Esophagus squamous epithelium (tissue), 5 donors: Measurements from ENCODE around the gene DAP. TPM values are rescaled to one million over a fixed set of nuclear protein-coding genes. Genes with fewer than 3 reads are reported as not detected.

Experiments used
- DNase-seq: peaks from one replicate; lab custom pipeline; 2025; lab: John Stamatoyannopoulos, UW
- H3K27ac ChIP-seq, 4 donors: fragments of 200-600 bp; sonication (generic); one replicate each; pipeline ENCODE4 v1.5.1; 2016 to 2019; ENCODE audit warnings: mild to moderate bottlenecking in 1 of 4
- H3K27me3 ChIP-seq, 4 donors: fragments of 200-600 bp; sonication (generic); 1 replicate in 3 of 4; 2 replicates in 1 of 4; pipeline versions ENCODE4 v1.5.1 to v1.6.0; 2017 to 2021; ENCODE audit warnings: antibody characterized with exemption in 1 of 4
- H3K36me3 ChIP-seq, 3 donors: fragments of 200-600 bp; sonication (generic); one replicate each; pipeline ENCODE4 v1.5.1; 2016 to 2019
- H3K4me1 ChIP-seq, 3 donors: fragments of 200-600 bp; sonication (generic); one replicate each; pipeline ENCODE4 v1.5.1; 2017 to 2019
- H3K4me3 ChIP-seq, 4 donors: fragments of 200-600 bp; sonication (generic); 1 replicate in 3 of 4; 2 replicates in 1 of 4; pipeline ENCODE4 v1.5.1; 2016 to 2019; ENCODE audit warnings: mild to moderate bottlenecking in 2 of 4, moderate library complexity in 1 of 4
- H3K9me3 ChIP-seq, 3 donors: fragments of 200-600 bp; sonication (generic); one replicate each; pipeline ENCODE4 v1.5.1; 2016 to 2019
- POLR2A ChIP-seq, 4 donors: fragments of 450-650 bp; IDR thresholded peaks; one replicate each; pipeline ENCODE4 v1.6.1; 2017; ENCODE audit warnings: antibody characterized with exemption in 4 of 4, mild to moderate bottlenecking in 4 of 4, moderate library complexity in 3 of 4
- WGBS, 2 donors: methylation state at CpG; one replicate each; pipeline ENCODE4 v1.1.5; 2018; 5-methylcytosine and 5-hydroxymethylcytosine counted together
- intact Hi-C: fragments of 100-400 bp; cut with DNase I; formaldehyde crosslinking; loops from one replicate; pipeline ENCODE4 v1.15.0; 2022
- total RNA-seq, 4 donors: library from RNA; depleted of rRNA; stranded (reverse); fragments of >200 nt; gene quantifications; one replicate each; pipeline ENCODE4 v1.1.0, GENCODE V29; 2016
- TF ChIP-seq, protein P1 (sequence below), 6 experiments: fragments of 450-650 bp in 4 of 6; fragments of 200-600 bp in 2 of 6; sonication (generic) in 2 of 6; IDR thresholded peaks; one replicate each; pipeline ENCODE4 v1.5.1; 2016 to 2019; ENCODE audit warnings: antibody characterized with exemption in 6 of 6, mild to moderate bottlenecking in 4 of 6, moderate library complexity in 4 of 6
- donor health status: DM: yes; HTN: yes; CAD: no.

The DAP gene
- total RNA-seq, 4 donors from 2014 or later: 15.7 to 35.5 (median 29.5) TPM

DNA sequence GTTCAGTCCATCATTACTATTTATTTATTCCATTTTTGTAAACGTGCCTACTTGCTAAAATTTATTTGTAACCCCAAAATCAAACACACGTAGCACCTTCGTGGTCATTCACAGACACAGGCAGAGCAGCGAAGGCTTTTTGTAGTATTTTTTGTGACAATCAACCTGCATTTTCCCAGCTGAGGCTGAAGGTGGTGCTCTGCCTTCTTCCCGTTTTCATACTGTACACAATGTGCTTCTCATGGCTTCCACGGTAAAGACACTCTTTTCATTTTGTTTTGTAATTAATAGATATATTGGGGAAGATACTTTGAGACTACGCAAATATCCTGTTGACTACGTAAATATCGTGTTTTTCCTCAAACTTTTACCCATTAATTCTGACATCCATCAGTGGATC, 19.4 kb downstream of the DAP start:
- no peak overlapping the region for H3K27ac ChIP-seq
- no peak overlapping the region for H3K4me3 ChIP-seq
- peaks cover 0 to 71% (median 0%) of the 10 kb centered on the region in 3 donors for H3K36me3 ChIP-seq
- WGBS, 2 donors: 85 to 91% methylated on average over 9 of the region's 9 CpGs
- peaks cover 5 to 35% (median 9%) of the 10 kb centered on the region in 3 donors for H3K4me1 ChIP-seq
- intact Hi-C loops: no loop called here
- TF ChIP-seq, protein P1, sequence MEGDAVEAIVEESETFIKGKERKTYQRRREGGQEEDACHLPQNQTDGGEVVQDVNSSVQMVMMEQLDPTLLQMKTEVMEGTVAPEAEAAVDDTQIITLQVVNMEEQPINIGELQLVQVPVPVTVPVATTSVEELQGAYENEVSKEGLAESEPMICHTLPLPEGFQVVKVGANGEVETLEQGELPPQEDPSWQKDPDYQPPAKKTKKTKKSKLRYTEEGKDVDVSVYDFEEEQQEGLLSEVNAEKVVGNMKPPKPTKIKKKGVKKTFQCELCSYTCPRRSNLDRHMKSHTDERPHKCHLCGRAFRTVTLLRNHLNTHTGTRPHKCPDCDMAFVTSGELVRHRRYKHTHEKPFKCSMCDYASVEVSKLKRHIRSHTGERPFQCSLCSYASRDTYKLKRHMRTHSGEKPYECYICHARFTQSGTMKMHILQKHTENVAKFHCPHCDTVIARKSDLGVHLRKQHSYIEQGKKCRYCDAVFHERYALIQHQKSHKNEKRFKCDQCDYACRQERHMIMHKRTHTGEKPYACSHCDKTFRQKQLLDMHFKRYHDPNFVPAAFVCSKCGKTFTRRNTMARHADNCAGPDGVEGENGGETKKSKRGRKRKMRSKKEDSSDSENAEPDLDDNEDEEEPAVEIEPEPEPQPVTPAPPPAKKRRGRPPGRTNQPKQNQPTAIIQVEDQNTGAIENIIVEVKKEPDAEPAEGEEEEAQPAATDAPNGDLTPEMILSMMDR (IDR thresholded peaks at IDR 0.05): no peak
- no peak for TF ChIP-seq POLR2A (IDR thresholded peaks at IDR 0.05)
- H3K27me3 ChIP-seq: no peaks in the 10 kb centered on the region
- peaks cover 0 to 4% (median 0%) of the 10 kb centered on the region in 3 donors for H3K9me3 ChIP-seq
- no peak for DNase-seq

DNA sequence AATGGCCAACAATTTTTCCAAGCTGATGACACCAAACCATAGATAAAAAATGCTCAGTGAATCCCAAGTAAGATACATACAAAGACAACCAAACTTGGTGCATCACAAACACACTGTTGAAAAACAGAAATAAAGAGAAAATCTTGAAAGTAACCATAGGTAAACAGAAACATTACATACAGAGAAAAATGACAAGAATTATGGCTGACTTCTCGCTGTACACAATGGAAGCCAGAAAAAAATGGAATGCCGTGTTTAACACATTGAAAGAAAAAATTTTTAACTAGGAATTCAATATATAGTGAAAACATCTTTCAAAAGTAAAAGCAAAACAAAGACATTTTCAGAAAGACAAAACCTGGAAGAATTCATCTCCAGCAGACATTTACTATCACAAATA, 20.6 kb downstream of the DAP start:
- Histone ChIP-seq H3K9me3 (peaks cover 0 to 4% (median 0%) of the 10 kb centered on the region in 3 donors), H3K36me3 (peaks cover 0 to 61% (median 0%) of the 10 kb centered on the region in 3 donors), H3K27me3 (no peaks in the 10 kb centered on the region), H3K27ac (no peak overlapping the region), H3K4me3 (no peak overlapping the region), H3K4me1 (peaks cover 5 to 28% (median 9%) of the 10 kb centered on the region in 3 donors)
- intact Hi-C loops: no loop called here
- DNase-seq: no peak
- TF ChIP-seq POLR2A (IDR thresholded peaks at IDR 0.05): no peak
- TF ChIP-seq, protein P1 (IDR thresholded peaks at IDR 0.05): no peak
- WGBS, 2 donors: 66 to 98% methylated on average over 2 of the region's 2 CpGs

DNA sequence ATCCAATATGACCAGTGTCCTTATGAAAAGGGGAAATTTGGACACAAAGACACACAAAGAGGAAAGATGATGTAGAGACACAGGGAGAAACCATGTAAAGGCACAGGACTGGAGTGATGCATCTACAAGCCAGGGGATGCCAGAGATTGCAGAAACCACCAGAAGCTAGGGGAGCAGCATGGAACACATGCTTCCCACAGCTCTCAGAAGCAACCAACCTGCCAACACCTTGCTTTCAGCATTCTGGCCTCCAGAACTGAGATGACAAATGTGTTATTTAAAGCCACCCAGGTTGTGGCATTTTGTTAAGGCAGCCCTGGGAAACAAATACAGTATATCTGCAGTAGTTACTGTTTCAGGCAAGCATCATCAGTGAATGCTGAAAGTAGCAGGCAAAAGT, 23.2 kb downstream of the DAP start:
- Histone ChIP-seq H3K36me3 (peaks cover 0 to 41% (median 0%) of the 10 kb centered on the region in 3 donors), H3K9me3 (peaks cover 0 to 4% (median 0%) of the 10 kb centered on the region in 3 donors), H3K27me3 (no peaks in the 10 kb centered on the region), H3K27ac (no peak overlapping the region), H3K4me1 (peaks cover 0 to 16% (median 6%) of the 10 kb centered on the region in 3 donors), H3K4me3 (no peak overlapping the region)
- DNase-seq: no peak
- no peak for TF ChIP-seq POLR2A (IDR thresholded peaks at IDR 0.05)
- TF ChIP-seq, protein P1 (IDR thresholded peaks at IDR 0.05): no peak
- intact Hi-C loops: no loop called here

DNA sequence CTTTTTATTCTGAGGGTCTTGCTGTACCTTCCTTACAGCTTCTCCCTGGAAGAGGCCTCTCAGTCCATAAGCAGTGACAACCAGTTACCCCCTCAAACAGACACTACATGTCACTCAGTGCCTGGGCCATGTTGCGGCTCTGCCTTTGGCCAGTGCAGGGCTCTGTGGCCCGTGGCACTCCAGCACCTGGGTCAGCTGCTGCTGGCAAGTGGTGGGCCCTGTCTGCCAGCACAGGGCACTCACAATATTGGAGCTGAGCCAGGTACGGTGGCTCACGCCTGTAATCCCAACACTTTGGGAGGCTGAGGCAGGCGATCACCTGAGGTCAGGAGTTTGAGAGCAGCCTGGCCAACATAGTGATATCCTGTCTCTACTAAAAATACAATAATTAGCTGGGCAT, 24.2 kb downstream of the DAP start:
- Histone ChIP-seq H3K36me3 (peaks cover 0 to 42% (median 0%) of the 10 kb centered on the region in 3 donors), H3K27me3 (no peaks in the 10 kb centered on the region), H3K4me3 (no peak overlapping the region), H3K27ac (no peak overlapping the region), H3K9me3 (peaks cover 0 to 4% (median 0%) of the 10 kb centered on the region in 3 donors), H3K4me1 (peaks cover 0 to 16% (median 6%) of the 10 kb centered on the region in 3 donors)
- WGBS, 2 donors: 85% methylated on average over 4 of the region's 5 CpGs; no CpG with 5 or more reads in 1 of the 2 donors
- TF ChIP-seq POLR2A (IDR thresholded peaks at IDR 0.05): no peak
- TF ChIP-seq, protein P1 (IDR thresholded peaks at IDR 0.05): no peak
- DNase-seq: no peak
- intact Hi-C loops: no loop called here

DNA sequence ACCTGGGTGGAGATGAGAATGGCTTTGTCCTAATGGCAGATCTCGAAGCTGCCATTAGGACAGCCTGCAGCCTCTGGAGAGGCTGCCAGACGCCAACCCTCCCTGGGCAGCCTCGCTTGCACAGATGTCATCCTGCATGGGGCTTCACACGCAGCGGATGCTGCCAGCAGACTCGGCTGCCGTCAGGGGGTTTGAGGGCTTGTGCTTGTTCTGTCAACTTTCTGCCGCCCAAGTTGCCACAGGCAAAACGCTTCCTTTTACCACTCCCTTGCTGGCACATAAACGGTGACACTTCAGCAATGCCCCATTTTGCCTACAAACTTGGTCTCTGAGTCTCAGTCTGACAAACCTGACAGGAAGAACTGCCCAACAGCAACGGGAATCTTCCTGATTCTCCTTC, 24.7 kb downstream of the DAP start:
- Histone ChIP-seq H3K9me3 (peaks cover 0 to 4% (median 0%) of the 10 kb centered on the region in 3 donors), H3K36me3 (peaks cover 0 to 42% (median 0%) of the 10 kb centered on the region in 3 donors), H3K4me1 (peaks cover 0 to 16% (median 6%) of the 10 kb centered on the region in 3 donors), H3K4me3 (no peak overlapping the region), H3K27me3 (no peaks in the 10 kb centered on the region), H3K27ac (no peak overlapping the region)
- 53 to 69% methylated on average over 6 to 7 of the region's 11 CpGs for WGBS, 2 donors
- intact Hi-C loops: no loop called here
- TF ChIP-seq POLR2A (IDR thresholded peaks at IDR 0.05): no peak
- TF ChIP-seq, protein P1 (IDR thresholded peaks at IDR 0.05): no peak
- no peak for DNase-seq
